Activated CD8-positive, alpha-beta T cell treated with anti-CD3 and anti-CD28 coated beads for 36 hours (primary cell): ENCODE data around the gene GOLGA5. TPM values are rescaled to one million over a fixed set of nuclear protein-coding genes. Genes with fewer than 3 reads are reported as not detected.

Experiments used
- ATAC-seq: fragments of 200-7000 bp; cut with Tn5 transposase; one replicate; pipeline ENCODE4 v1.10.0; 2021; ENCODE audit warnings: mild to moderate bottlenecking, moderate library complexity
- CTCF ChIA-PET: fragments of 350-600 bp; sonication (Branson Sonifier 250); formaldehyde crosslinking; loops from one replicate; lab custom pipeline; 2021; ENCODE audit warnings: antibody characterized with exemption; lab: Charles Lee
- POLR2A ChIA-PET: fragments of 350-600 bp; sonication (Branson Sonifier 250); formaldehyde crosslinking; loops from one replicate; lab custom pipeline; 2021; ENCODE audit warnings: antibody characterized with exemption; lab: Charles Lee
- DNase-seq: peaks from one replicate; pipeline ENCODE4 v3.0.0-alpha.2; 2020
- H3K27ac Mint-ChIP-seq: one replicate; pipeline ENCODE4 v1.8.0; 2021; ENCODE audit warnings: mild to moderate bottlenecking, mixed read lengths
- H3K27me3 Mint-ChIP-seq: one replicate; pipeline ENCODE4 v1.8.0; 2021; ENCODE audit warnings: mixed read lengths
- H3K36me3 Mint-ChIP-seq: one replicate; pipeline ENCODE4 v1.8.0; 2021; ENCODE audit warnings: low read depth, mixed read lengths
- H3K4me1 Mint-ChIP-seq: one replicate; pipeline ENCODE4 v1.8.0; 2021; ENCODE audit warnings: low read depth, mixed read lengths
- H3K4me3 Mint-ChIP-seq: one replicate; pipeline ENCODE4 v1.8.0; 2021; ENCODE audit warnings: mild to moderate bottlenecking, moderate library complexity, mixed read lengths
- H3K9me3 Mint-ChIP-seq: one replicate; pipeline ENCODE4 v1.8.0; 2021; ENCODE audit warnings: mixed read lengths
- intact Hi-C: fragments of 100-400 bp; cut with micrococcal nuclease; formaldehyde crosslinking; loops from one replicate; pipeline ENCODE4 v1.10.0; 2022
- total RNA-seq, 2 experiments: library from RNA; stranded (reverse); gene quantifications; one replicate each; pipeline ENCODE4 v1.2.3, GENCODE V29; 2021
- TF ChIP-seq, protein P1 (sequence below): fragments of 200-600 bp; IDR thresholded peaks from one replicate; pipeline ENCODE4 v1.8.0; 2022; ENCODE audit warnings: antibody characterized with exemption, mild to moderate bottlenecking

The GOLGA5 gene
- total RNA-seq, 2 experiments from 2014 or later, result 12.9 to 13.3 TPM

DNA sequence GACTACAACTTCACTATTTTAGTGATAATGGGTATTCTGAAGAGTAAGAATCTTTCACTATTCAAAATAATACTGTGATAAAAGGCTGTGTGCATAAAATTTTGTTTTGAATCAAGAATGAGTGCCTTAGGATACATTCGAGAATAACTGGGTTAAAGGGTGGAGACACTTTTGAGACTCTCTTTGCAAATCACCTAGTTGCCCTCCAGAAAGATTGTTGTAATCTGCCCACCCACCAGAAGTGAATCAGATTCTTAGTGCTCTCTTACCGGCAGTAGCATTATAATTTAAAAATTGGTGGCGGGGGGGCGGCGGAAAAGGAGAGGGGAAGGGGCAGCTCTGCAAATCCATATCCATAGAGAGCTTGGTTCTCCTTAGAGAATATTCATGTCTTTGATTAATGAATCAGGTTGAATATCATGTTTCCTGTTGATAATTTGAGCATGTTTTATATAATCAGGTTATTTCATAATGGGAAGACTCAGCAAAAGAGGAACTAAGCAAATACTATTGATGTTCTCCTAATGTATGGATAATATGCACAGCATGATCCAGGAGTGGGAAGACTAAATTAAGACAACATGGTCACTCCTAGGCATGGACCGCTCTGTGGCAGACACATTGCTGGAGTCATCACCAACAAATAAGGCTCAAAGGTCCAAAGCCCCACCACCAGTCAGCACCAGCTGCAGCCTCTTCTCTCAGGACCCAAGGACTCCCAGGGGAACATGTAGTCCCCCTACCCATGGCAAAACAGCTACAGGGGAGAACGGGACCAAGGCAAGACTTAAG is 66.1 kb downstream of the GOLGA5 start:
- no peak for DNase-seq
- H3K27me3 Mint-ChIP-seq, result peaks cover 7% of the 10 kb centered on the region
- POLR2A ChIA-PET, result no interaction called here
- H3K4me3 Mint-ChIP-seq, result no peak overlapping the region
- ATAC-seq, result no peak
- H3K36me3 Mint-ChIP-seq, result no peaks in the 10 kb centered on the region
- CTCF ChIA-PET, result no interaction called here
- H3K27ac Mint-ChIP-seq, result no peak overlapping the region
- intact Hi-C loops, result no loop called here
- TF ChIP-seq, protein P1, sequence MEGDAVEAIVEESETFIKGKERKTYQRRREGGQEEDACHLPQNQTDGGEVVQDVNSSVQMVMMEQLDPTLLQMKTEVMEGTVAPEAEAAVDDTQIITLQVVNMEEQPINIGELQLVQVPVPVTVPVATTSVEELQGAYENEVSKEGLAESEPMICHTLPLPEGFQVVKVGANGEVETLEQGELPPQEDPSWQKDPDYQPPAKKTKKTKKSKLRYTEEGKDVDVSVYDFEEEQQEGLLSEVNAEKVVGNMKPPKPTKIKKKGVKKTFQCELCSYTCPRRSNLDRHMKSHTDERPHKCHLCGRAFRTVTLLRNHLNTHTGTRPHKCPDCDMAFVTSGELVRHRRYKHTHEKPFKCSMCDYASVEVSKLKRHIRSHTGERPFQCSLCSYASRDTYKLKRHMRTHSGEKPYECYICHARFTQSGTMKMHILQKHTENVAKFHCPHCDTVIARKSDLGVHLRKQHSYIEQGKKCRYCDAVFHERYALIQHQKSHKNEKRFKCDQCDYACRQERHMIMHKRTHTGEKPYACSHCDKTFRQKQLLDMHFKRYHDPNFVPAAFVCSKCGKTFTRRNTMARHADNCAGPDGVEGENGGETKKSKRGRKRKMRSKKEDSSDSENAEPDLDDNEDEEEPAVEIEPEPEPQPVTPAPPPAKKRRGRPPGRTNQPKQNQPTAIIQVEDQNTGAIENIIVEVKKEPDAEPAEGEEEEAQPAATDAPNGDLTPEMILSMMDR, result no peak
- H3K4me1 Mint-ChIP-seq, result peaks cover 3% of the 10 kb centered on the region
- H3K9me3 Mint-ChIP-seq, result peaks cover 4% of the 10 kb centered on the region

- TF ChIP-seq, protein P1, result no peak
- ChIA-PET POLR2A (no interaction called here), CTCF (no interaction called here)
- H3K27ac Mint-ChIP-seq, result no peak overlapping the region
- no peak for ATAC-seq
- intact Hi-C loops, result no loop called here
- peaks cover 7% of the 10 kb centered on the region for H3K27me3 Mint-ChIP-seq
- H3K4me3 Mint-ChIP-seq, result no peak overlapping the region
- peaks cover 4% of the 10 kb centered on the region for H3K9me3 Mint-ChIP-seq
- no peaks in the 10 kb centered on the region for H3K36me3 Mint-ChIP-seq
- no peak for DNase-seq
- H3K4me1 Mint-ChIP-seq, result peaks cover 3% of the 10 kb centered on the region
These were observed 68.0 kb downstream of the GOLGA5 start for GRCh38 chr14:92861856-92862745.

DNA sequence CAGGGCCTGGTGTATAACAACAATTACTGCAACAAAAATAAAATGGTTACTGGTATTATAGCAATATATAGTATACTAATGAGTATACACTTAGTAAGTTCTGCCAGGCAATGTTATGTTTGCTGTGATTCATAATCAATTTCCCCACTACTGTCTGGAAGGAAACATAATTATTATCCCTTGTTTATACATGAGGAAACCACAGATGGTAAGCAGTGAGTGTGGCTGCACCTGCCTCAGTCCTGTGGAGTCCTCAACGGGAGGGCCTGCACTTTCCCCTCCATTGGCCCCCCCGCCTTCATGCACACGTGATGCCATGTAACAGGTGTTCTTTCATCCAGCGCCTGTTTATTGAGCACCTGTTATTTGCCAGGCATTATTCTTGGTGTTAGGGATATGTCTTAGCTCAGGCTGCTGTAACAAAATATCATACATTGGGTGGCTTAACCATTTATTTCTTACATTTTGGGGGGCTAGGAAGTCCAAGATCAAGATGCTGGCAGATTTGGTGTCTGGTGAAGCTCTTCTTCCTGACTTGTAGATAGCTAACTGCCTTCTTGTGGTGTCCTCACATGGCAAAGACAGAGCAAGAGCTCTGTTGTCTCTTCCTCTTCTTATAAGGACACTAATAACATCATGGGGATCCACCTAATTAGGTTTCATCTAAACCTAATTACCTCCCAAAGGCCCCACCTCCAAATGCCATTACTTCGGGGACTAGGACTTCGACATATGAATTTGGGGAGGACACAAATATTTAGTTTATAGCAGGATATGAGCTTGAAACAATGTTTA is 69.4 kb downstream of the GOLGA5 start:
- H3K9me3 Mint-ChIP-seq, result peaks cover 2% of the 10 kb centered on the region
- intact Hi-C loops, result no loop called here
- ChIA-PET CTCF (no interaction called here), POLR2A (no interaction called here)
- no peak for ATAC-seq
- H3K36me3 Mint-ChIP-seq, result no peaks in the 10 kb centered on the region
- TF ChIP-seq, protein P1, result no peak
- peaks cover 3% of the 10 kb centered on the region for H3K4me1 Mint-ChIP-seq
- H3K27ac Mint-ChIP-seq, result no peak overlapping the region
- H3K27me3 Mint-ChIP-seq, result peaks cover 8% of the 10 kb centered on the region
- H3K4me3 Mint-ChIP-seq, result no peak overlapping the region
- no peak for DNase-seq

DNA sequence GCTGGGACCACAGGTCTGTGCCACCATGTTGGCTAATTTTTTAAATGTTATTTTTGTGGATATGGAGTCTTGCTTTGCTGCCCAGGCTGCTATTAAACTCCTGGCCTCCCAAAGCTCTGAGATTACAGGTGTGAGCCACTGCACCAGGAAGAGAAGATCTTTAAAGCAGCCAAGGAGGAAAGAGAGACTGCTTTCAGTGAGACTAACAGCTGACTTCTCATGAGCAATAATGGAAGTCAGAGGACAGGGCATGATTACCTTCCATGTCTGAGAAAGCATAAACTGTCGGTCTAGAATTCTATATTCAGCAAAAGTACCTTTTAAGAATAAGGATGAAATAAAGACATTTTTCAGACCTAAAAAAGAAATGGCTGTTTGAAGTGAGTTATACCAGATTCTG is 71.6 kb downstream of the GOLGA5 start:
- H3K9me3 Mint-ChIP-seq, result peaks cover 2% of the 10 kb centered on the region
- DNase-seq (no peak), ATAC-seq (no peak)
- H3K27ac Mint-ChIP-seq, result no peak overlapping the region
- CTCF ChIA-PET, result no interaction called here
- intact Hi-C loops, result no loop called here
- TF ChIP-seq, protein P1, result no peak
- peaks cover 3% of the 10 kb centered on the region for H3K4me1 Mint-ChIP-seq
- no peak overlapping the region for H3K4me3 Mint-ChIP-seq
- POLR2A ChIA-PET, result no interaction called here
- peaks cover 7% of the 10 kb centered on the region for H3K27me3 Mint-ChIP-seq
- H3K36me3 Mint-ChIP-seq, result no peaks in the 10 kb centered on the region
